H9 (cell line): Measurements from ENCODE around the gene OTUD3. TPM values are rescaled to one million over a fixed set of nuclear protein-coding genes. Genes with fewer than 3 reads are reported as not detected.

Experiments
- DNase-seq: peaks from one replicate; pipeline ENCODE4 v3.0.0-alpha.2; 2017
- H2AFZ ChIP-seq: one replicate; pipeline ENCODE4 v1.6.1; 2013; ENCODE audit warnings: mild to moderate bottlenecking, low read length, control low read depth, moderate library complexity
- H2AK5ac ChIP-seq: 2 replicates; pipeline ENCODE4 v1.6.1; 2013; ENCODE audit warnings: low read length, control low read depth, mixed read lengths; ENCODE audit not compliant: insufficient read length
- H2BK120ac ChIP-seq: one replicate; pipeline ENCODE4 v1.6.1; 2013; ENCODE audit warnings: low read depth, mild to moderate bottlenecking, low read length, control low read depth, inconsistent platforms; ENCODE audit not compliant: poor library complexity, severe bottlenecking
- H2BK12ac ChIP-seq: 2 replicates; pipeline ENCODE4 v1.6.1; 2013; ENCODE audit warnings: low read length, control low read depth, mixed read lengths, low read depth; ENCODE audit not compliant: insufficient read length
- H2BK15ac ChIP-seq: 2 replicates; pipeline ENCODE4 v1.6.1; 2013; ENCODE audit warnings: low read depth, low read length, control low read depth
- H2BK20ac ChIP-seq: one replicate; pipeline ENCODE4 v1.6.1; 2013; ENCODE audit warnings: low read depth, mild to moderate bottlenecking, low read length, control low read depth, inconsistent platforms; ENCODE audit not compliant: poor library complexity, severe bottlenecking
- H2BK5ac ChIP-seq: 2 replicates; pipeline ENCODE4 v1.6.1; 2013; ENCODE audit warnings: low read length, control low read depth, mixed read lengths; ENCODE audit not compliant: insufficient read length
- H3K14ac ChIP-seq: 2 replicates; pipeline ENCODE4 v1.6.1; 2013; ENCODE audit warnings: low read length, control low read depth; ENCODE audit not compliant: insufficient read depth
- H3K18ac ChIP-seq: 2 replicates; pipeline ENCODE4 v1.6.1; 2013; ENCODE audit warnings: low read depth, mild to moderate bottlenecking, mixed read lengths, low read length, control low read depth; ENCODE audit not compliant: insufficient read length
- H3K23ac ChIP-seq: 2 replicates; pipeline ENCODE4 v1.6.1; 2013; ENCODE audit warnings: low read length, control low read depth, mixed read lengths, low read depth; ENCODE audit not compliant: insufficient read length
- H3K23me2 ChIP-seq: 2 replicates; pipeline ENCODE4 v1.6.1; 2013; ENCODE audit warnings: low read depth, mild to moderate bottlenecking, mixed read lengths, low read length, control low read depth; ENCODE audit not compliant: insufficient read length, poor library complexity, severe bottlenecking
- H3K27ac ChIP-seq: 2 replicates; pipeline ENCODE4 v1.5.1; 2013; ENCODE audit warnings: low read length, control low read depth, mixed read lengths, low read depth; ENCODE audit not compliant: insufficient read length
- H3K27me3 ChIP-seq: 2 replicates; pipeline ENCODE4 v1.6.1; 2013; ENCODE audit warnings: low read length, control low read depth, inconsistent platforms; ENCODE audit not compliant: insufficient read depth
- H3K4ac ChIP-seq: 2 replicates; pipeline ENCODE4 v1.6.1; 2013; ENCODE audit warnings: low read depth, mild to moderate bottlenecking, control low read depth, inconsistent platforms, low read length, moderate library complexity
- H3K4me1 ChIP-seq: 2 replicates; pipeline ENCODE4 v1.6.1; 2013; ENCODE audit warnings: low read length, control low read depth, inconsistent platforms; ENCODE audit not compliant: insufficient read depth
- H3K4me2 ChIP-seq: 2 replicates; pipeline ENCODE4 v1.6.1; 2013; ENCODE audit warnings: low read length, control low read depth, mixed read lengths; ENCODE audit not compliant: insufficient read length, insufficient read depth
- H3K56ac ChIP-seq: 2 replicates; pipeline ENCODE4 v1.6.1; 2013; ENCODE audit warnings: low read depth, mild to moderate bottlenecking, mixed read lengths, low read length, control low read depth; ENCODE audit not compliant: insufficient read length
- H3K79me1 ChIP-seq: 2 replicates; pipeline ENCODE4 v1.6.1; 2013; ENCODE audit warnings: low read depth, mild to moderate bottlenecking, moderate library complexity, low read length, control low read depth, inconsistent platforms; ENCODE audit not compliant: insufficient read depth, poor library complexity, severe bottlenecking
- H3K79me2 ChIP-seq: 2 replicates; pipeline ENCODE4 v1.6.1; 2013; ENCODE audit warnings: low read length, control low read depth, inconsistent platforms; ENCODE audit not compliant: insufficient read depth
- H3K9ac ChIP-seq: 2 replicates; pipeline ENCODE4 v1.6.1; 2013; ENCODE audit warnings: low read length, control low read depth, mixed read lengths; ENCODE audit not compliant: insufficient read length; ENCODE audit errors: extremely low read depth
- H3K9me3 ChIP-seq: one replicate; pipeline ENCODE4 v1.6.1; 2013; ENCODE audit warnings: low read depth, low read length, inconsistent platforms; ENCODE audit not compliant: control insufficient read depth
- H3T11ph ChIP-seq: one replicate; pipeline ENCODE4 v1.6.1; 2013; ENCODE audit warnings: mild to moderate bottlenecking, low read length, control low read depth, inconsistent platforms
- H4K20me1 ChIP-seq: one replicate; pipeline ENCODE4 v1.6.1; 2013; ENCODE audit not compliant: control insufficient read depth, insufficient read length, insufficient read depth
- H4K5ac ChIP-seq: 2 replicates; pipeline ENCODE4 v1.6.1; 2013; ENCODE audit warnings: low read depth, mild to moderate bottlenecking, mixed read lengths, low read length, control low read depth; ENCODE audit not compliant: insufficient read length
- H4K8ac ChIP-seq: replicated peaks from 2 replicates; pipeline ENCODE4 v1.6.1; 2013; ENCODE audit warnings: low read length, control low read depth, mixed read lengths, low read depth; ENCODE audit not compliant: insufficient read length
- H4K91ac ChIP-seq: 2 replicates; pipeline ENCODE4 v1.6.1; 2013; ENCODE audit warnings: low read depth, mild to moderate bottlenecking, moderate library complexity, mixed read lengths, low read length, control low read depth; ENCODE audit not compliant: insufficient read length
- H3K27ac Mint-ChIP-seq, 3 experiments: 2 replicates in 2 of 3; 3 replicates in 1 of 3; pipeline ENCODE4 v1.8.0; 2020 to 2021; ENCODE audit warnings: mixed read lengths in 3 of 3, mild to moderate bottlenecking in 1 of 3, moderate library complexity in 1 of 3
- H3K27me3 Mint-ChIP-seq: 2 replicates; pipeline ENCODE4 v1.8.0; 2021; ENCODE audit warnings: low read depth, mild to moderate bottlenecking, moderate library complexity, mixed read lengths
- H3K36me3 Mint-ChIP-seq, 3 experiments: 2 replicates in 2 of 3; 3 replicates in 1 of 3; pipeline ENCODE4 v1.8.0; 2020 to 2021; ENCODE audit warnings: low read depth in 3 of 3, mixed read lengths in 3 of 3; ENCODE audit not compliant: insufficient read depth in 1 of 3
- H3K4me1 Mint-ChIP-seq, 2 experiments: 2 replicates each; pipeline ENCODE4 v1.8.0; 2020; ENCODE audit warnings: mixed read lengths in 2 of 2
- H3K4me3 Mint-ChIP-seq, 2 experiments: 2 replicates in 1 of 2; 3 replicates in 1 of 2; pipeline ENCODE4 v1.8.0; 2020 to 2021; ENCODE audit warnings: mild to moderate bottlenecking in 2 of 2, mixed read lengths in 2 of 2, moderate library complexity in 1 of 2
- H3K9me3 Mint-ChIP-seq, 2 experiments: 2 replicates in 1 of 2; 3 replicates in 1 of 2; pipeline ENCODE4 v1.8.0; 2020; ENCODE audit warnings: mild to moderate bottlenecking in 2 of 2, mixed read lengths in 2 of 2, moderate library complexity in 1 of 2
- WGBS: extraction: QIAGEN DNeasy Blood & Tissue Kit; methylation state at CpG from one replicate; pipeline ENCODE4 v1.1.7; 2013; ENCODE audit warnings: missing lambda C conversion rate, low lambda C conversion rate, mixed read lengths; ENCODE audit not compliant: insufficient read length; ENCODE audit errors: extremely low coverage; 5-methylcytosine and 5-hydroxymethylcytosine counted together
- total RNA-seq: library from RNA; stranded (reverse); gene quantifications from 2 replicates; pipeline ENCODE4 v1.2.1, GENCODE V29; 2021
- TF ChIP-seq, protein P1 (sequence below): fragments of 200-600 bp; sonication (generic); conservative IDR thresholded peaks from 3 replicates; pipeline ENCODE4 v1.8.0; 2021; ENCODE audit warnings: antibody characterized with exemption, mild to moderate bottlenecking

OTUD3 gene
- total RNA-seq, 1 experiment from 2014 or later, result 12.0 TPM

DNA sequence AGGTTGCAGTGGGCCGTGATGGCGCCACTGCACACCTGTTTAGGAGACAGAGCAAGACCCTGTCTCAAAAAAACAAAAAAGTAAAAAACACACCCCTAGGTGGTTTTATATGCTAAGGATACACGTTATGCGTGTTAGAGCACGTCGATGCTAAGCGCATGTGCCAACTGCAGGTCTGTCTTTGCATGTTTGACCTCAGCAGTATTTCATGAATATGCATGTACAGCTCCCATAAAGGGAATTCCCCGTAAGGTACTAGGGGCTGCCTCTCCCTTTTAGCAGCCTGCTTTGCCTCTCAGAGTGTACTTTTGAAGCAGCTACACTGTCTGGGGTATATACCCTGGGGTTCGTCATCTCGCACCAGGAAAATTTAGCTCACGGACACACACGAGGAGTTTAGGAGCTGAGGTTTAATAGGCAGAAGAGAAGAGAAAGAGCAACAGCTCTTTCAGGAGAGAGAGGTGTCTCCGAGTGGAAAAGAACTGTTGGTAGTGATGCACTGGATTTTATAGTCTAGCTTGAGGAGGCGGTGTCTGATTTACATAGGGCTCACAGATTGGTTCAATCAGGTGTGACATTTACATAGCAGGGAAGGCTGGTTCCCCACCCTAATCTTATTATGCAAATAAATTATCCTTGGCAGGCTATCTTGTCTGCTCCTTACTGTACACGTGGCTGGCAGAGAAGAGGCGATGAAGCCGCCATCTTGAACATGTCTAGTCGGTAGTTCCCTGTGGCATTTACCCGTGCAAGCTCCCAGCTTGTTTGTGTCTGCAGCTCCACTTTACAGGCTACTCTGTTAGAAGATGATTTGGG is 4.2 kb upstream of the OTUD3 start:
- Histone ChIP-seq H3K23me2 (peaks cover 3% of the 10 kb centered on the region), H2BK12ac (no peak overlapping the region), H2BK120ac (no peak overlapping the region), H3K18ac (no peak overlapping the region), H3K4me1 (no peaks in the 10 kb centered on the region), H3K79me2 (peaks cover 2% of the 10 kb centered on the region; the same call in 1 of the 2 replicates), H3K27ac (no peak overlapping the region), H4K5ac (no peak overlapping the region), H3K27me3 (no peaks in the 10 kb centered on the region), H3K4me2 (no peak overlapping the region), H3K14ac (no peak overlapping the region), H4K91ac (no peak overlapping the region), H4K8ac (no peak overlapping the region), H3K9me3 (no peaks in the 10 kb centered on the region), H3K79me1 (no peaks in the 10 kb centered on the region), H3T11ph (no peak overlapping the region), H4K20me1 (no peaks in the 10 kb centered on the region), H3K4ac (no peak overlapping the region), H3K9ac (no peak overlapping the region), H2BK5ac (no peak overlapping the region), H3K56ac (no peak overlapping the region), H2AFZ (no peak overlapping the region), H2BK20ac (no peak overlapping the region), H3K23ac (no peak overlapping the region), H2AK5ac (no peak overlapping the region), H2BK15ac (no peak overlapping the region)
- no peak overlapping the region for H3K4me3 Mint-ChIP-seq
- peak overlapping the region in 1 of 3 experiments; percentile 86; a peak in 1 of 7 replicates for H3K27ac Mint-ChIP-seq
- no peaks in the 10 kb centered on the region; a peak in 1 of 7 replicates for H3K36me3 Mint-ChIP-seq
- DNase-seq, result no peak
- peaks cover 0 to 7% of the 10 kb centered on the region in 2 experiments; a peak in 3 of 5 replicates for H3K9me3 Mint-ChIP-seq
- H3K27me3 Mint-ChIP-seq, result peaks cover 2% of the 10 kb centered on the region
- peaks cover 10 to 14% of the 10 kb centered on the region in 2 experiments for H3K4me1 Mint-ChIP-seq
- WGBS, result no CpG with 5 or more reads among the region's 19 CpGs
- TF ChIP-seq, protein P1, sequence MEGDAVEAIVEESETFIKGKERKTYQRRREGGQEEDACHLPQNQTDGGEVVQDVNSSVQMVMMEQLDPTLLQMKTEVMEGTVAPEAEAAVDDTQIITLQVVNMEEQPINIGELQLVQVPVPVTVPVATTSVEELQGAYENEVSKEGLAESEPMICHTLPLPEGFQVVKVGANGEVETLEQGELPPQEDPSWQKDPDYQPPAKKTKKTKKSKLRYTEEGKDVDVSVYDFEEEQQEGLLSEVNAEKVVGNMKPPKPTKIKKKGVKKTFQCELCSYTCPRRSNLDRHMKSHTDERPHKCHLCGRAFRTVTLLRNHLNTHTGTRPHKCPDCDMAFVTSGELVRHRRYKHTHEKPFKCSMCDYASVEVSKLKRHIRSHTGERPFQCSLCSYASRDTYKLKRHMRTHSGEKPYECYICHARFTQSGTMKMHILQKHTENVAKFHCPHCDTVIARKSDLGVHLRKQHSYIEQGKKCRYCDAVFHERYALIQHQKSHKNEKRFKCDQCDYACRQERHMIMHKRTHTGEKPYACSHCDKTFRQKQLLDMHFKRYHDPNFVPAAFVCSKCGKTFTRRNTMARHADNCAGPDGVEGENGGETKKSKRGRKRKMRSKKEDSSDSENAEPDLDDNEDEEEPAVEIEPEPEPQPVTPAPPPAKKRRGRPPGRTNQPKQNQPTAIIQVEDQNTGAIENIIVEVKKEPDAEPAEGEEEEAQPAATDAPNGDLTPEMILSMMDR, result no peak
